ENCODE measurements around the gene HSDL1. TPM values are rescaled to one million over a fixed set of nuclear protein-coding genes. Genes with fewer than 3 reads are reported as not detected.

Gene HSDL1
- total RNA-seq, 1 experiment from 2014 or later, result 34.2 TPM

GRCh38 chr16:84178892-84179611 is 34.1 kb upstream of the HSDL1 start:
- no peak overlapping the region for H3K4me3 Mint-ChIP-seq
- H3K4me1 Mint-ChIP-seq, result peaks cover 4 to 5% of the 10 kb centered on the region in 2 experiments
- no peaks in the 10 kb centered on the region for H3K4me1 ChIP-seq (ENCODE audit: insufficient read depth, low read length)

More at GRCh38 chr16:84178892-84179611, 34.1 kb upstream of the HSDL1 start:
- Histone ChIP-seq H3K27ac (ENCODE audit: insufficient read length, low read depth, low read length) (no peak overlapping the region), H3K4me2 (ENCODE audit: insufficient read depth, insufficient read length, low read length) (no peak overlapping the region), H3K9ac (ENCODE audit: extremely low read depth, insufficient read length, low read length) (no peak overlapping the region), H2BK15ac (ENCODE audit: low read depth, low read length) (no peak overlapping the region), H3K9me3 (ENCODE audit: control insufficient read depth, low read depth, low read length) (no peaks in the 10 kb centered on the region), H3T11ph (ENCODE audit: low read length) (no peak overlapping the region), H3K18ac (ENCODE audit: insufficient read length, low read depth, low read length) (no peak overlapping the region), H4K5ac (ENCODE audit: insufficient read length, low read depth, low read length) (no peak overlapping the region), H2AK5ac (ENCODE audit: insufficient read length, low read length) (no peak overlapping the region), H2BK5ac (ENCODE audit: insufficient read length, low read length) (no peak overlapping the region), H3K14ac (ENCODE audit: insufficient read depth, low read length) (no peak overlapping the region), H3K79me2 (ENCODE audit: insufficient read depth, low read length) (no peaks in the 10 kb centered on the region), H3K23me2 (ENCODE audit: insufficient read length, low read depth, low read length, poor library complexity, severe bottlenecking) (no peaks in the 10 kb centered on the region), H3K23ac (ENCODE audit: insufficient read length, low read depth, low read length) (no peak overlapping the region), H4K8ac (replicated peaks; ENCODE audit: insufficient read length, low read depth, low read length) (no peak overlapping the region), H3K79me1 (ENCODE audit: insufficient read depth, low read depth, low read length, poor library complexity, severe bottlenecking) (peaks cover under 1% of the 10 kb centered on the region), H2BK12ac (ENCODE audit: insufficient read length, low read depth, low read length) (no peak overlapping the region), H3K56ac (ENCODE audit: insufficient read length, low read depth, low read length) (no peak overlapping the region), H4K91ac (ENCODE audit: insufficient read length, low read depth, low read length) (no peak overlapping the region), H3K27me3 (ENCODE audit: insufficient read depth, low read length) (no peaks in the 10 kb centered on the region), H3K4ac (ENCODE audit: low read depth, low read length) (no peak overlapping the region), H2BK20ac (ENCODE audit: low read depth, low read length, poor library complexity, severe bottlenecking) (no peak overlapping the region), H4K20me1 (ENCODE audit: control insufficient read depth, insufficient read depth, insufficient read length) (no peaks in the 10 kb centered on the region), H2BK120ac (ENCODE audit: low read depth, low read length, poor library complexity, severe bottlenecking) (no peak overlapping the region), H2AFZ (ENCODE audit: low read length) (no peak overlapping the region)
- H3K27ac Mint-ChIP-seq, result no peak overlapping the region; a peak in 2 of 7 replicates
- WGBS (ENCODE audit: extremely low coverage, insufficient read length, low lambda C conversion rate), result no CpG with 5 or more reads among the region's 28 CpGs
- H3K9me3 Mint-ChIP-seq, result no peaks in the 10 kb centered on the region
- H3K36me3 Mint-ChIP-seq (ENCODE audit: insufficient read depth in 1 of 3, low read depth in 3 of 3), result peaks cover 10 to 52% (median 46%) of the 10 kb centered on the region in 3 experiments; a peak in 6 of 7 replicates
- H3K27me3 Mint-ChIP-seq (ENCODE audit: low read depth), result peaks cover 3% of the 10 kb centered on the region; the same call in 1 of the 2 replicates
- no peak for DNase-seq
- TF ChIP-seq CTCF (conservative IDR thresholded peaks at IDR 0.05), result no peak

Data from H9 (cell line).